B cell (primary cell): ENCODE results near the gene PPP6R2. TPM values are rescaled to one million over a fixed set of nuclear protein-coding genes. Genes with fewer than 3 reads are reported as not detected.

Experiments used
- ATAC-seq: fragments of 200-7000 bp; cut with Tn5 transposase; one replicate; pipeline ENCODE4 v1.10.0; 2021; ENCODE audit warnings: low read depth, mild to moderate bottlenecking, moderate number of reproducible peaks, moderate library complexity
- CTCF ChIA-PET: fragments of 350-600 bp; sonication (Branson Sonifier 250); formaldehyde crosslinking; loops from one replicate; lab custom pipeline; 2021; ENCODE audit warnings: antibody characterized with exemption, inconsistent platforms; lab: Charles Lee
- POLR2A ChIA-PET: fragments of 350-600 bp; sonication (Branson Sonifier 250); formaldehyde crosslinking; loops from one replicate; lab custom pipeline; 2021; ENCODE audit warnings: antibody characterized with exemption; lab: Charles Lee
- DNase-seq: peaks from one replicate; pipeline ENCODE4 v3.0.0; 2013
- H2AFZ ChIP-seq: 2 replicates; pipeline ENCODE4 v1.6.1; 2012; ENCODE audit warnings: mild to moderate bottlenecking, low read depth, low read length; ENCODE audit not compliant: insufficient read depth, poor library complexity, severe bottlenecking
- H3K27ac ChIP-seq, 2 donors: 1 replicate in 1 of 2; 2 replicates in 1 of 2; pipeline ENCODE4 v1.5.1; 2012 to 2013; ENCODE audit warnings: low read length in 2 of 2, mild to moderate bottlenecking in 2 of 2, moderate library complexity in 1 of 2
- H3K27me3 ChIP-seq, 4 experiments: fragments of 200-600 bp in 1 of 4; sonication (generic) in 1 of 4; replicated peaks in 1 of 4; 1 replicate in 2 of 4; 2 replicates in 2 of 4; pipeline versions ENCODE4 v1.6.1 to v1.7.0; 2013 to 2016; ENCODE audit warnings: low read length in 3 of 4, mild to moderate bottlenecking in 2 of 4, mixed read lengths in 1 of 4, moderate library complexity in 1 of 4; ENCODE audit not compliant: insufficient read depth in 4 of 4, control insufficient read depth in 3 of 4; ENCODE audit errors: control extremely low read depth in 1 of 4
- H3K36me3 ChIP-seq, 2 experiments: replicated peaks in 1 of 2; 1 replicate in 1 of 2; 2 replicates in 1 of 2; pipeline versions ENCODE4 v1.6.1 to v1.7.1; 2013; ENCODE audit warnings: low read length in 1 of 2; ENCODE audit not compliant: insufficient read depth in 2 of 2, control insufficient read depth in 1 of 2; ENCODE audit errors: control extremely low read depth in 1 of 2, extremely low read depth in 1 of 2
- H3K4me1 ChIP-seq, 2 donors: fragments of 200-600 bp in 1 of 2; sonication (generic) in 1 of 2; 1 replicate in 1 of 2; 2 replicates in 1 of 2; pipeline versions ENCODE4 v1.5.1 to v1.6.1; 2013 to 2017; ENCODE audit warnings: low read length in 2 of 2; ENCODE audit not compliant: control insufficient read depth in 2 of 2, insufficient read depth in 2 of 2
- H3K4me2 ChIP-seq: replicated peaks from 2 replicates; pipeline ENCODE3; 2012; ENCODE audit warnings: mild to moderate bottlenecking, low read depth, low read length; ENCODE audit not compliant: poor library complexity, severe bottlenecking
- H3K4me3 ChIP-seq, 5 experiments: fragments of 200-600 bp in 1 of 5; sonication (generic) in 1 of 5; 1 replicate in 3 of 5; 2 replicates in 2 of 5; pipeline versions ENCODE4 v1.5.1 to v1.7.0; 2011 to 2016; ENCODE audit warnings: low read length in 4 of 5, mild to moderate bottlenecking in 4 of 5, low read depth in 2 of 5, control low read depth in 1 of 5, moderate library complexity in 1 of 5; ENCODE audit not compliant: insufficient read depth in 1 of 5; ENCODE audit errors: control extremely low read depth in 1 of 5, extremely low read depth in 1 of 5
- H3K79me2 ChIP-seq: fragments of 200-600 bp; sonication (generic); one replicate; pipeline ENCODE4 v1.6.0; 2016; ENCODE audit warnings: low read length; ENCODE audit not compliant: control insufficient read depth, insufficient read depth
- H3K9ac ChIP-seq: fragments of 200-600 bp; sonication (generic); 2 replicates; pipeline ENCODE4 v1.6.1; 2017; ENCODE audit warnings: mild to moderate bottlenecking, low read length, moderate library complexity
- H3K9me3 ChIP-seq, 3 donors: one replicate each; pipeline versions ENCODE4 v1.6.1 to v1.7.1; 2013; ENCODE audit warnings: low read length in 2 of 3; ENCODE audit not compliant: control insufficient read depth in 2 of 3, insufficient read depth in 1 of 3; ENCODE audit errors: control extremely low read depth in 1 of 3
- H4K20me1 ChIP-seq: 2 replicates; pipeline ENCODE4 v1.6.0; 2012; ENCODE audit warnings: mild to moderate bottlenecking, low read length; ENCODE audit not compliant: insufficient read depth, control insufficient read depth, poor library complexity, severe bottlenecking
- H3K27ac Mint-ChIP-seq: one replicate; pipeline ENCODE4 v1.8.0; 2021; ENCODE audit warnings: mixed read lengths
- H3K27me3 Mint-ChIP-seq: one replicate; pipeline ENCODE4 v1.8.0; 2021; ENCODE audit warnings: mixed read lengths
- H3K4me1 Mint-ChIP-seq: one replicate; pipeline ENCODE4 v1.8.0; 2021; ENCODE audit warnings: mixed read lengths
- H3K4me3 Mint-ChIP-seq: one replicate; pipeline ENCODE4 v1.8.0; 2021; ENCODE audit warnings: mixed read lengths
- H3K9me3 Mint-ChIP-seq: one replicate; pipeline ENCODE4 v1.8.0; 2022; ENCODE audit warnings: mixed read lengths; ENCODE audit not compliant: insufficient read depth
- CTCF ChIP-seq: fragments of 200-600 bp; IDR thresholded peaks from one replicate; pipeline ENCODE4 v1.8.0; 2022; ENCODE audit warnings: antibody characterized with exemption, mild to moderate bottlenecking
- EZH2 ChIP-seq: IDR thresholded peaks from 2 replicates; pipeline ENCODE4 v1.6.1; 2012; ENCODE audit warnings: borderline replicate concordance, low read depth, mild to moderate bottlenecking, moderate library complexity, low read length; ENCODE audit not compliant: insufficient read depth, poor library complexity, severe bottlenecking
- WGBS: methylation state at CpG from one replicate; pipeline ENCODE4 v1.1.5; 2013; ENCODE audit warnings: missing lambda C conversion rate; ENCODE audit not compliant: insufficient coverage; 5-methylcytosine and 5-hydroxymethylcytosine counted together
- intact Hi-C: fragments of 100-400 bp; cut with micrococcal nuclease; formaldehyde crosslinking; loops from one replicate; pipeline ENCODE4 v1.10.0; 2022
- polyA plus RNA-seq: library from polyadenylated mRNA; depleted of rRNA; stranded (reverse); fragments of >200 nt; gene quantifications from 2 replicates; pipeline ENCODE4 v1.2.3, GENCODE V29; 2012
- total RNA-seq, 2 donors: library from RNA; stranded (reverse); fragments of 120-200 nt in 1 of 2; gene quantifications; 1 replicate in 1 of 2; 2 replicates in 1 of 2; pipeline versions ENCODE4 v1.2.3 to v1.2.4, GENCODE V29; 2013 to 2022

PPP6R2 gene
- total and polyA plus RNA-seq, 2 donors (not counting 1 experiment from before 2014, with no cell fraction given): 91.4 to 98.7 TPM

GRCh38 chr22:50305923-50306566, 37.1 kb upstream of the PPP6R2 start:
- H3K27ac ChIP-seq: no peak overlapping the region
- no peaks in the 10 kb centered on the region for H4K20me1 ChIP-seq
- no peaks in the 10 kb centered on the region for H3K79me2 ChIP-seq
- peaks cover 0 to 28% (median 7%) of the 10 kb centered on the region in 4 experiments for H3K27me3 ChIP-seq
- Mint-ChIP-seq H3K9me3 (no peaks in the 10 kb centered on the region), H3K27ac (peak overlapping the region; percentile 84), H3K27me3 (peaks cover 5% of the 10 kb centered on the region), H3K4me3 (peak overlapping the region; percentile 84), H3K4me1 (peaks cover 52% of the 10 kb centered on the region)
- peak overlapping the region; percentile 19 for H3K9ac ChIP-seq
- 9% methylated on average over 17 of the region's 21 CpGs for WGBS
- H2AFZ ChIP-seq: no peak overlapping the region
- intact Hi-C loops: loop anchor here (1.0 kb wide), 2 partner anchors 8 to 14 kb away; no protein-coding TSS in a partner anchor
- DNase-seq: peak; percentile 50
- no peaks in the 10 kb centered on the region for H3K36me3 ChIP-seq
- ATAC-seq: peak; percentile 22
- CTCF ChIA-PET: interaction anchor here (0.7 to 3.1 kb wide), 7 partner anchors 9 to 157 kb away, joined by 3 to 19 read pairs (median 3); no protein-coding TSS in a partner anchor
- H3K4me2 ChIP-seq: peak overlapping the region; percentile 95
- TF ChIP-seq EZH2 (no peak), CTCF (no peak)
- POLR2A ChIA-PET: interaction anchor here (0.6 to 7.5 kb wide), 6 partner anchors 10 to 54 kb away, joined by 3 to 61 read pairs (median 6); no protein-coding TSS in a partner anchor
- peaks cover 75 to 81% of the 10 kb centered on the region in 2 donors for H3K4me1 ChIP-seq
- H3K9me3 ChIP-seq: peaks cover 0 to 5% (median 0%) of the 10 kb centered on the region in 3 donors
- peak overlapping the region in 2 of 5 experiments; percentile 15 to 47 for H3K4me3 ChIP-seq
